ENCODE data around the gene HPS3. TPM values are rescaled to one million over a fixed set of nuclear protein-coding genes. Genes with fewer than 3 reads are reported as not detected.

The HPS3 gene
- total and polyA plus RNA-seq, 2 of the 4 experiments (the other 2 are of a cell fraction): 15.2 to 24.2 TPM

DNA sequence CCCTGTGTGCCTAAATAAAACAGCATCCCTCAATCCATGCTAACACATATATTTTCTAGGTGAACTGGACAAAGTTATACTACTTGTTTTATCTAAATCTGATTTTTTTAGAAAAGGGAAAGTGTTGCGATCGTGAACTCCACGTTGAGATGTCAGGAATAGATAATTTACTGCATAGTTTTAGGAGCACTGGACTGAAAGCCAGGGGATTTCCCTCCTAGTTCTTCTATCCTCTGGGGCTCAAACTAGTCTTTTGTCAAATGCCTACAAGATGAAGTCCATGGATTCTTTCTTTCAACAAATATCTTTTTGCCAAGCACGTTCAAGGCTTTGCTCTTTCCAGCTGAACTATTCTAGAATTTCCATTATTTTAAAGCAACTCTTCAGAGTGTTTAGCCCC, 617 bp upstream of the HPS3 start:
- Histone ChIP-seq H2BK15ac (ENCODE audit: low read depth, low read length) (no peak overlapping the region), H2BK20ac (ENCODE audit: low read depth, low read length) (no peak overlapping the region), H3K56ac (ENCODE audit: extremely low read depth, insufficient read depth, low read length) (peak overlapping the region; percentile 72), H3K27ac (ENCODE audit: insufficient read depth, low read length) (peak overlapping the region; percentile 69; the same call in 1 of the 2 replicates), H3K79me1 (ENCODE audit: low read depth in 1 of 2, low read length in 2 of 2) (peaks cover 16 to 43% of the 10 kb centered on the region in 2 experiments; a peak in 3 of 4 replicates), H4K5ac (ENCODE audit: low read depth, low read length) (peak overlapping the region; percentile 23), H3K27me3 (ENCODE audit: control insufficient read depth, insufficient read depth, low read length) (no peaks in the 10 kb centered on the region), H2AFZ (replicated peaks; ENCODE audit: low read length, poor library complexity) (peak overlapping the region; percentile 99), H3K4me2 (ENCODE audit: low read depth, low read length) (peak overlapping the region; percentile 71), H3K9me1 (ENCODE audit: insufficient read depth, low read length) (0 out of 2 replicates have a peak, but pooled peaks cover 3% of the 10 kb centered on the region), H2BK5ac (ENCODE audit: low read depth, low read length, poor library complexity, severe bottlenecking) (peak overlapping the region; percentile 78), H3K36me3 (ENCODE audit: control insufficient read depth, insufficient read depth, low read length) (no peaks in the 10 kb centered on the region), H3K23ac (ENCODE audit: low read depth, low read length) (peak overlapping the region; percentile 43), H2BK120ac (ENCODE audit: low read depth, low read length) (peak overlapping the region; percentile 73; the same call in 1 of the 2 replicates), H3K14ac (replicated peaks; ENCODE audit: low read depth, low read length) (peak overlapping the region; percentile 66), H3K4me3 (ENCODE audit: insufficient read depth, low read depth, low read length) (peak overlapping the region; percentile 75), H4K20me1 (ENCODE audit: insufficient read depth, low read length) (no peaks in the 10 kb centered on the region), H3K9me3 (ENCODE audit: control insufficient read depth, insufficient read depth, low read length) (no peaks in the 10 kb centered on the region), H4K91ac (ENCODE audit: insufficient read depth, low read depth, low read length) (peak overlapping the region; percentile 57; the same call in 1 of the 2 replicates), H2AK5ac (ENCODE audit: low read depth, low read length) (no peak overlapping the region), H3K4me1 (ENCODE audit: control insufficient read depth, insufficient read depth, low read length) (peaks cover 6% of the 10 kb centered on the region), H2AK9ac (replicated peaks; ENCODE audit: low read depth, low read length, poor library complexity) (no peak overlapping the region), H4K8ac (ENCODE audit: low read depth in 2 of 2, low read length in 2 of 2) (peak overlapping the region; percentile 14 to 85; a peak in 2 of 4 replicates), H3K9ac (ENCODE audit: low read depth, low read length) (peak overlapping the region; percentile 89), H3K18ac (ENCODE audit: low read depth, low read length) (peak overlapping the region; percentile 13), H3K4ac (ENCODE audit: low read depth, low read length) (peak overlapping the region; percentile 59; the same call in 1 of the 2 replicates)
- in situ Hi-C loops (cut with MboI; ENCODE audit: low sequenced_read_pairs): no loop called here
- intact Hi-C loops (cut with micrococcal nuclease): loop anchor here (2.0 kb wide), 1 partner anchor 144 kb away; no protein-coding TSS in a partner anchor
- TF ChIP-seq POLR2A (IDR thresholded peaks at IDR 0.05; ENCODE audit: low read depth, low read length): no peak
- TF ChIP-seq, protein P1, sequence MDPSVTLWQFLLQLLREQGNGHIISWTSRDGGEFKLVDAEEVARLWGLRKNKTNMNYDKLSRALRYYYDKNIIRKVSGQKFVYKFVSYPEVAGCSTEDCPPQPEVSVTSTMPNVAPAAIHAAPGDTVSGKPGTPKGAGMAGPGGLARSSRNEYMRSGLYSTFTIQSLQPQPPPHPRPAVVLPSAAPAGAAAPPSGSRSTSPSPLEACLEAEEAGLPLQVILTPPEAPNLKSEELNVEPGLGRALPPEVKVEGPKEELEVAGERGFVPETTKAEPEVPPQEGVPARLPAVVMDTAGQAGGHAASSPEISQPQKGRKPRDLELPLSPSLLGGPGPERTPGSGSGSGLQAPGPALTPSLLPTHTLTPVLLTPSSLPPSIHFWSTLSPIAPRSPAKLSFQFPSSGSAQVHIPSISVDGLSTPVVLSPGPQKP (IDR thresholded peaks at IDR 0.05; ENCODE audit: borderline replicate concordance, low read depth, low read length): no peak
- no peak for TF ChIP-seq NFE2L2 (IDR thresholded peaks at IDR 0.05; ENCODE audit: low read depth, low read length)
- no peak for TF ChIP-seq BHLHE40 (IDR thresholded peaks at IDR 0.05; ENCODE audit: low read depth, low read length)
- no peak for TF ChIP-seq MAFK (IDR thresholded peaks at IDR 0.05; ENCODE audit: low read depth, low read length)
- no peak for TF ChIP-seq FOS (IDR thresholded peaks at IDR 0.05; ENCODE audit: low read depth, low read length)
- no peak for TF ChIP-seq RFX5 (IDR thresholded peaks at IDR 0.05; ENCODE audit: low read depth, low read length)
- TF ChIP-seq CEBPB (IDR thresholded peaks at IDR 0.05; ENCODE audit: low read depth, low read length): no peak
- TF ChIP-seq RAD21 (IDR thresholded peaks at IDR 0.05; ENCODE audit: low read length): no peak
- no peak for TF ChIP-seq SMC3 (IDR thresholded peaks at IDR 0.05; ENCODE audit: low read depth, low read length)
- TF ChIP-seq RCOR1 (IDR thresholded peaks at IDR 0.05; ENCODE audit: insufficient replicate concordance, low read length): no peak
- TF ChIP-seq MAZ (IDR thresholded peaks at IDR 0.05; ENCODE audit: borderline replicate concordance, low read depth, low read length): no peak
- TF ChIP-seq MXI1 (IDR thresholded peaks at IDR 0.05; ENCODE audit: borderline replicate concordance, low read depth, low read length): no peak
- TF ChIP-seq, protein P2, sequence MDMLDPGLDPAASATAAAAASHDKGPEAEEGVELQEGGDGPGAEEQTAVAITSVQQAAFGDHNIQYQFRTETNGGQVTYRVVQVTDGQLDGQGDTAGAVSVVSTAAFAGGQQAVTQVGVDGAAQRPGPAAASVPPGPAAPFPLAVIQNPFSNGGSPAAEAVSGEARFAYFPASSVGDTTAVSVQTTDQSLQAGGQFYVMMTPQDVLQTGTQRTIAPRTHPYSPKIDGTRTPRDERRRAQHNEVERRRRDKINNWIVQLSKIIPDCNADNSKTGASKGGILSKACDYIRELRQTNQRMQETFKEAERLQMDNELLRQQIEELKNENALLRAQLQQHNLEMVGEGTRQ (IDR thresholded peaks at IDR 0.05; ENCODE audit: low read depth, low read length): no peak
- TF ChIP-seq, protein P3, sequence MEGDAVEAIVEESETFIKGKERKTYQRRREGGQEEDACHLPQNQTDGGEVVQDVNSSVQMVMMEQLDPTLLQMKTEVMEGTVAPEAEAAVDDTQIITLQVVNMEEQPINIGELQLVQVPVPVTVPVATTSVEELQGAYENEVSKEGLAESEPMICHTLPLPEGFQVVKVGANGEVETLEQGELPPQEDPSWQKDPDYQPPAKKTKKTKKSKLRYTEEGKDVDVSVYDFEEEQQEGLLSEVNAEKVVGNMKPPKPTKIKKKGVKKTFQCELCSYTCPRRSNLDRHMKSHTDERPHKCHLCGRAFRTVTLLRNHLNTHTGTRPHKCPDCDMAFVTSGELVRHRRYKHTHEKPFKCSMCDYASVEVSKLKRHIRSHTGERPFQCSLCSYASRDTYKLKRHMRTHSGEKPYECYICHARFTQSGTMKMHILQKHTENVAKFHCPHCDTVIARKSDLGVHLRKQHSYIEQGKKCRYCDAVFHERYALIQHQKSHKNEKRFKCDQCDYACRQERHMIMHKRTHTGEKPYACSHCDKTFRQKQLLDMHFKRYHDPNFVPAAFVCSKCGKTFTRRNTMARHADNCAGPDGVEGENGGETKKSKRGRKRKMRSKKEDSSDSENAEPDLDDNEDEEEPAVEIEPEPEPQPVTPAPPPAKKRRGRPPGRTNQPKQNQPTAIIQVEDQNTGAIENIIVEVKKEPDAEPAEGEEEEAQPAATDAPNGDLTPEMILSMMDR (conservative IDR thresholded peaks at IDR 0.05; ENCODE audit: low read depth, low read length): no peak
- POLR2A ChIA-PET (ENCODE audit: unreplicated experiment): no interaction called here
- WGBS, 2 experiments (ENCODE audit: extremely low coverage in 2 of 2, insufficient read length in 1 of 2): no CpG with 5 or more reads among the region's 4 CpGs
- peak; percentile 7 for ATAC-seq (ENCODE audit: low read depth)
- no TSS peak for BruUV-seq (replicated peaks)
- DNase-seq: peak; percentile 12
- dilution Hi-C loops (cut with HindIII; ENCODE audit: low sequenced_read_pairs, unreplicated experiment): no loop called here
- CTCF ChIA-PET: no interaction called here

Measured in IMR-90 (cell line).